NCI-H345 treated with DMSO at 0.1 percent for 48 hours (cell line): ENCODE results near the gene CCIN.

ENCODE experiments used
- DNase-seq: peaks from one replicate; lab custom pipeline; 2025; ENCODE audit not compliant: unreplicated experiment; lab: John Stamatoyannopoulos, UW

CCIN gene

GRCh38 chr9:36188212-36188611 lies 19.0 kb downstream of the CCIN start:
- DNase-seq, result no peak

GRCh38 chr9:36189976-36190375 lies 20.8 kb downstream of the CCIN start:
- no peak for DNase-seq

- peak; percentile 97 for DNase-seq
These were observed 21.5 kb downstream of the CCIN start, which contains the start of gene CLTA for GRCh38 chr9:36190388-36191289. Gene CLTA, plus strand, starts transcription at chr9:36190921. Its CDS starts 136 bp downstream, at chr9:36191057.

- no peak for DNase-seq
These were observed 22.1 kb downstream of the CCIN start for GRCh38 chr9:36191290-36191645.

GRCh38 chr9:36191686-36192085 lies 22.5 kb downstream of the CCIN start:
- no peak for DNase-seq

- no peak for DNase-seq
These were observed 23.0 kb downstream of the CCIN start for GRCh38 chr9:36192196-36192595.

GRCh38 chr9:36193023-36193422 lies 23.8 kb downstream of the CCIN start:
- DNase-seq, result no peak

- DNase-seq, result no peak
These were observed 25.3 kb downstream of the CCIN start for GRCh38 chr9:36194326-36195000.

GRCh38 chr9:36204906-36205547 lies 35.8 kb downstream of the CCIN start:
- DNase-seq, result no peak

- DNase-seq, result no peak
These were observed 37.8 kb downstream of the CCIN start for GRCh38 chr9:36207016-36207415.

GRCh38 chr9:36207546-36208012 lies 38.4 kb downstream of the CCIN start:
- DNase-seq, result no peak

- DNase-seq, result no peak
These were observed 39.5 kb downstream of the CCIN start for GRCh38 chr9:36208521-36209253.

GRCh38 chr9:36210722-36211121 lies 41.5 kb downstream of the CCIN start:
- DNase-seq, result no peak

- DNase-seq, result no peak
These were observed 42.3 kb downstream of the CCIN start for GRCh38 chr9:36211510-36211909.

GRCh38 chr9:36213387-36213786 lies 44.2 kb downstream of the CCIN start:
- no peak for DNase-seq

- no peak for DNase-seq
These were observed 44.8 kb downstream of the CCIN start for GRCh38 chr9:36213989-36214388.

- no peak for DNase-seq
These were observed 45.4 kb downstream of the CCIN start for GRCh38 chr9:36214571-36214970.

GRCh38 chr9:36217256-36217968 lies 48.2 kb downstream of the CCIN start:
- no peak for DNase-seq

GRCh38 chr9:36218011-36218410 lies 48.8 kb downstream of the CCIN start:
- DNase-seq, result peak; percentile 26

GRCh38 chr9:36218411-36218901 lies 49.3 kb downstream of the CCIN start:
- DNase-seq, result no peak
